Measurements from ENCODE around the gene C2orf80.
"Not testable (repeated sequence)": the region's sequence is repeated elsewhere in the genome, so short reads cannot be mapped to it uniquely, and the experiment has no call there.

The C2orf80 gene

DNA sequence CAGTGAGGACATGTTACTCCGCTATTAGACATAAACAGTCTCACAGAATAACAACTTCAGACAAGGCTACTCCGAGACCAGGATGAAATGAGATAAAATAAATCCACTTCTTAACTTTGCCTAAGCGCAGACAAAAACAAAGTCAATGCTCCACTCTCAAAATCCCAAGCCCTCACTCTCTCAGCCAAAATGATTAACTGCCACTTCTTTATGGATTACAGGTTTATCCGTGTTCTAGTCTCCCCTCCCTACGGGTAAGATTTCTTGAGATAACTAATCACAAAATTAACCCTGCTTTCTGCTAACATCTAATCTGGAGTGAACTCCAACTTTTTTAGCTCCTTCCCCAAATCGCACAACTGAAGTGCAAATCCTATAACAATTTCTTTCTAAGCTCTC lies 59.1 kb downstream of the C2orf80 start:
- TF ChIP-seq, protein P1, sequence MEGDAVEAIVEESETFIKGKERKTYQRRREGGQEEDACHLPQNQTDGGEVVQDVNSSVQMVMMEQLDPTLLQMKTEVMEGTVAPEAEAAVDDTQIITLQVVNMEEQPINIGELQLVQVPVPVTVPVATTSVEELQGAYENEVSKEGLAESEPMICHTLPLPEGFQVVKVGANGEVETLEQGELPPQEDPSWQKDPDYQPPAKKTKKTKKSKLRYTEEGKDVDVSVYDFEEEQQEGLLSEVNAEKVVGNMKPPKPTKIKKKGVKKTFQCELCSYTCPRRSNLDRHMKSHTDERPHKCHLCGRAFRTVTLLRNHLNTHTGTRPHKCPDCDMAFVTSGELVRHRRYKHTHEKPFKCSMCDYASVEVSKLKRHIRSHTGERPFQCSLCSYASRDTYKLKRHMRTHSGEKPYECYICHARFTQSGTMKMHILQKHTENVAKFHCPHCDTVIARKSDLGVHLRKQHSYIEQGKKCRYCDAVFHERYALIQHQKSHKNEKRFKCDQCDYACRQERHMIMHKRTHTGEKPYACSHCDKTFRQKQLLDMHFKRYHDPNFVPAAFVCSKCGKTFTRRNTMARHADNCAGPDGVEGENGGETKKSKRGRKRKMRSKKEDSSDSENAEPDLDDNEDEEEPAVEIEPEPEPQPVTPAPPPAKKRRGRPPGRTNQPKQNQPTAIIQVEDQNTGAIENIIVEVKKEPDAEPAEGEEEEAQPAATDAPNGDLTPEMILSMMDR (IDR thresholded peaks at IDR 0.05; ENCODE audit: extremely low read depth, missing control alignments): no peak
- DNase-seq (ENCODE audit: low spot score): no peak

DNA sequence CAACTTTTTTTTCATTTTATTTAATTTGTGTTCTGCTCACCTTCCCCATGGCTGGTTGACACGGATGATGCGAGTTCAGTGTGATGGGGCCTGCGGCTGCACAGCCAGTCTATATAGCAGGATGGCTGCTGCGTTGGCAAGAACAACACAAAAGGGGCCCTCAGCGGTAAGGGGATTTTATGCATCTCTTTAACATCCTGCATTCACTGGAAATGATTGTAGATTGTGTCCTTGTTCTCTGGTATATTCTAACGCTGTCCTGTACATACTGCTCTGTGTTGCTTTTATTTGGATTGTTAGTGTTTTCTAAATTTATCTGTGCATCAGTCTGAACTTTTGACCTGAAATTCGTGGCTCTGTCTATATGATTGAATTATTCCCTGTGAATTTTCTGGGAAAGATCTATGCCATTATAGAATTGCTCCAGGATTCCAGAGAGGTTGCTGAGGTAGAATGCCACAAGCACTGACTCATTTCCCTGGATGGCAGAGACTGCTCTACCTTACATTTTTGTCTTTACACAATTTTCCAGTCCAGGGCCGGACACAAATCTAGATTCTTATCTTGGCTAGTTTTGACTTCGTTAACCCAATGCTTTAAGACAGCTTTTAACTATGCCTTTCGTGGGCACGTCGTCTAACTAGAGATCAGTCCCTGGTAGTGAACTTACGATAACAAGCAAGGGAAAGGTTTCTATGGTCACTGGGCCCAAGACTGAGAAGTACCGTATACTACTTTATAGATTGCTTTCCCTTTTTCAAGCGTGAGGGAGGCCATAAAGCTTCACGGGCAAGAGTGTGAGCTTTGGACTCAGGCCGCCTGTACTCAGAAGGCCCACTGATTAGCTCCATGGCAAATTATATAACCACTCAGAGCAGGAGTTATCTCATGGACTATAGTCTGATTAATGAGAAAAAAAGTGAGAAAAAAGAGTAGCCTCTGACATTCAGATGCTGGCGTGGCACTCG lies 59.8 kb downstream of the C2orf80 start, which contains the start of gene CRYGC:
Gene CRYGC, minus strand, starts transcription at position 85 of the 968 bp plus-strand sequence. Its CDS starts 36 bp downstream, at position 49.
- DNase-seq (ENCODE audit: low spot score): no peak
- TF ChIP-seq, protein P1 (IDR thresholded peaks at IDR 0.05; ENCODE audit: extremely low read depth, missing control alignments): no peak

DNA sequence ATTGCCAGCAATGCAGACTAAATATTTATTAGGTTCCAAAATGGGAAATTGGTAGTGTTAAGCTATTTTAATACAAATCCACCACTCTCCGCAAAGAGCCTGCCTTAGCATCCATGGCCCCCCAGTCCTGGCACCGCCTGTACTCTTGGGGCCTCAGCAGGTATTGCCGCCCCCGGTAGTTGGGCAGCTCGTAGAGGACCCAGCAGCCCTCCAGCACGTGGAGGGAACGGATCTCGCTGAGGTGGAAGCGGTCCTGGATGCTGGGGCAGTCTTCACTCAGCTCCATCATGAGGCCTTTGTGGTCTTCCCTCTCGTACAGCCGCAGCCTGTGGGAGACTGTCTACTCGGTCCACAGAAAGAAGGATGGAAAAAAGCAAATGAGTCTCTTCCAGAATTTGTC lies 61.7 kb downstream of the C2orf80 start:
- DNase-seq (ENCODE audit: low spot score): no peak
- TF ChIP-seq, protein P1 (IDR thresholded peaks at IDR 0.05; ENCODE audit: extremely low read depth, missing control alignments): no peak

DNA sequence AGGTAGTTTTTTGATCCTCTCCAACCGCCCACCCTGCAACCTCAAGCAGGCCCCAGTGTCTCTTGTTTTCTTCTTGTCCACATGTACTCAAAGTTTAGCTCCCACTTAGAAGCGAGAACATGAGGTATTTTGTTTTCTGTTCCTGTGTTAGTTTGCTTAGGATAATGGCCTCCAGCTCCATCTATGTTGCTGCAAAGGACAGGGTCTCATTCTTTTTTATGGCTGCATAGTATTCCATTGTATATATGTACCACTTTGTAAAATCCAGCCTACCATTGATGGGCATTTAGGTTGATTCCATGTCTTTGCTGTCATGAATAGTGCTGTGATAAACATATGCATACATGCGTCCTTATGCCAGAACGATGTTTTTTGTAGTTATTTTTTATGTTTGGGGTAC lies 62.7 kb downstream of the C2orf80 start:
- TF ChIP-seq, protein P1 (IDR thresholded peaks at IDR 0.05; ENCODE audit: extremely low read depth, missing control alignments): no peak
- DNase-seq (ENCODE audit: low spot score): no peak

DNA sequence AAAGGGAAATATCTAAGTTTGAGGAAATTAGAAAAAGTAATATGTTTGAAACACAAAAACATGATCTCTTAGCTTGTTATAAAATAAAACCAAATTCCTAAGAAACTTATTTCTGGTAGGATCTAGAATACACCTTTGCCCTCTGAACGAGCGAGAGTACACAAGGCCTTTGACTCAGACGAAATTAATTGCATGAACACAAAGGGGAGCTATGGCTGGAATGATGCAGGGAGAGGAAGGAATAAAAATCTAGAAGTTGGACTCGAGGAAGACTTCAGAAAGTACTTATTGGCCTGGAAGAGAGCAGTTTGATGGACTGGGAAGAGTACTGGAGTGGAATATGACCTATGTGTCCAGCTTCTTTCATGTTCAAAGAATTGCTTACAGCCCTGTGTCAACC lies 64.6 kb downstream of the C2orf80 start:
- TF ChIP-seq, protein P1 (IDR thresholded peaks at IDR 0.05; ENCODE audit: extremely low read depth, missing control alignments): no peak
- no peak for DNase-seq (ENCODE audit: low spot score)

DNA sequence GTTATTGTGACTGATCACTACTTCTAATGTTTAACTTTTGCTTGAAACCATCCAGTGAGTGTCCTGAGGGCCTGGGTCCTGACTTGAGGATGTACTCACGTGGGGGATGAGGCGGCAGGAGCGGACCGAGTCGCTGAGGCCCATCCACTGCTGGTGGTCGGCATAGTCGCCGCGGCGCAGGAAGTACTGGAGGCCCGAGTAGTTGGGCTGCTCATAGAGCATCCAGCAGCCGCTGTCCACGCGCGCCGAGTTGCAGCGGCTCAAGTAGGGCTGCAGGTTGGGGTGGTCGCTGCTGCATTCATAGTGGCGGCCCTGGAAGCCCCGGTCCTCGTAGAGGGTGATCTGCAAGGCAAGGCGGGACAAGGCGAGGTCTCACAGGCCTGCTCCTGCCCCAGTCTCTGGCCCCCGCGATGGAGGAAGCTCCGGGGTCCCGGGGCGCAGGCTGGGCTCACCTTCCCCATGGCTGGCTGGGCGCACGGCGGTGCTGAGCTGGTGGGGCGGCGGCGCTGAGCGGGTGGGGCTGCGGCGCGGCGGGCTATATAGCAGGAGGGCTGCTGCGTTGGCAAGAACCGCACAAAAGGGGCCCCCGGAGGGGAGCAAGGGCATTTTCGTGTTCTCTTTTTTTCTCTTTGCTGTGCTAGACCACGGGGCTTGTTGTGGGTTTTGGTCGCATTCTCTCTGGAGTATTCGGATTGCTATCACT lies 65.7 kb downstream of the C2orf80 start, which contains the start of gene CRYGD:
Gene CRYGD, minus strand, starts transcription at position 512 of the 703 bp plus-strand sequence. Its CDS starts 51 bp downstream, at position 461.
- not testable (repeated sequence) for DNase-seq (ENCODE audit: low spot score)

DNA sequence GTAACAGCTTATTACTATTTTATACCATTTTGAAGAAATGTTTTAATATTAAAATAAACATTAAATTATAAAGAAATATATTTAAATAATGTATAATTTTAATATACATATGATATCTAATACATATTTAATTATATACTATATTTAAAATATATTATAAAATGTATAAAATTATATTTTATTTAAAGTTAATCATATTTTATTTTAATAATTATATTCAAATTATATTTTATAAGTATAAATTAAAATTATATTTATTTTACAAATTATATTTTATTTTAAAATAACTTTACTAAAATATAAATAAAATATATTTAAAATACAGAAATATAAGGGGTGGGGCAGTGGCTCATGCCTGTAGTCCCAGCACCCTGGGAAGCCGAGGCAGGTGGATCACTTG lies 67.6 kb downstream of the C2orf80 start:
- TF ChIP-seq, protein P1 (IDR thresholded peaks at IDR 0.05; ENCODE audit: extremely low read depth, missing control alignments): no peak
- DNase-seq (ENCODE audit: low spot score): no peak
